Measurements from ENCODE around the gene PYCARD.

DNA sequence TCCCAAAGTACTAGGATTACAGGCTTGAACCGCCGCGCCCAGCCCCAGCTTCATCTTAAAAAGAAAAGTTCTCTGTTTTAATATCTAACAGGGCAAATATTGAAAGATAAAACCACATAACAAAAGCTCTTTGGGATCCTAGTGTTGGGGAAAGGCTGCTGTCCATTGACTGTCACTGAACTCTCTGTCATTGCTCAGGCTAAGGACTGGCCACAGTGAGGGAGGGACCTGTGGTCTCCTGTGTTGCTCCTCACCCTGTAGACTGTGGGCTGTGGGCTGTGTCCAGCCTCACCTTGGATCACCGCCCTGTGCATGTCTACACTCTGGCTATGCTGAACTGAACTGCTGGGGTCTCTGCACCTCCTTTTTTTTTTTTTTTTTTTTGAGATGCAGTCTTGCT lies 25.6 kb upstream of the PYCARD start:
- TF ChIP-seq, protein P1, sequence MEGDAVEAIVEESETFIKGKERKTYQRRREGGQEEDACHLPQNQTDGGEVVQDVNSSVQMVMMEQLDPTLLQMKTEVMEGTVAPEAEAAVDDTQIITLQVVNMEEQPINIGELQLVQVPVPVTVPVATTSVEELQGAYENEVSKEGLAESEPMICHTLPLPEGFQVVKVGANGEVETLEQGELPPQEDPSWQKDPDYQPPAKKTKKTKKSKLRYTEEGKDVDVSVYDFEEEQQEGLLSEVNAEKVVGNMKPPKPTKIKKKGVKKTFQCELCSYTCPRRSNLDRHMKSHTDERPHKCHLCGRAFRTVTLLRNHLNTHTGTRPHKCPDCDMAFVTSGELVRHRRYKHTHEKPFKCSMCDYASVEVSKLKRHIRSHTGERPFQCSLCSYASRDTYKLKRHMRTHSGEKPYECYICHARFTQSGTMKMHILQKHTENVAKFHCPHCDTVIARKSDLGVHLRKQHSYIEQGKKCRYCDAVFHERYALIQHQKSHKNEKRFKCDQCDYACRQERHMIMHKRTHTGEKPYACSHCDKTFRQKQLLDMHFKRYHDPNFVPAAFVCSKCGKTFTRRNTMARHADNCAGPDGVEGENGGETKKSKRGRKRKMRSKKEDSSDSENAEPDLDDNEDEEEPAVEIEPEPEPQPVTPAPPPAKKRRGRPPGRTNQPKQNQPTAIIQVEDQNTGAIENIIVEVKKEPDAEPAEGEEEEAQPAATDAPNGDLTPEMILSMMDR (IDR thresholded peaks at IDR 0.05): no peak
- no peak for TF ChIP-seq POLR2A (IDR thresholded peaks at IDR 0.05)

All from tibial nerve (tissue), 3 donors.